HG02610 (cell line): ENCODE measurements around the gene WWP2.
"Not testable (repeated sequence)": the region's sequence is repeated elsewhere in the genome, so short reads cannot be mapped to it uniquely, and the experiment has no call there.

Experiments used
- ATAC-seq: cut with Tn5 transposase; IDR thresholded peaks from one replicate; pipeline ENCODE4 v1.9.1; 2021; ENCODE audit warnings: mild to moderate bottlenecking, moderate library complexity; ENCODE audit not compliant: unreplicated experiment

The WWP2 gene

GRCh38 chr16:69972935-69973334, 210.8 kb downstream of the WWP2 start:
- ATAC-seq = not testable (repeated sequence)

GRCh38 chr16:69985196-69985595, 223.1 kb downstream of the WWP2 start:
- ATAC-seq = not testable (repeated sequence)
